Activated T-helper 2 cell treated with anti-CD3 and anti-CD28 coated beads, Interferon-gamma antibody, Interleukin-2, Interleukin-4, amounts not matched to agents 10 μg/mL and 5 μg/mL and 100 μg/mL, durations not matched to agents 14 hours and 24 hours and 36 hours (primary cell): ENCODE results near the gene CYB561D2. TPM values are rescaled to one million over a fixed set of nuclear protein-coding genes. Genes with fewer than 3 reads are reported as not detected.

Experiments used
- DNase-seq: peaks from one replicate; pipeline ENCODE4 v3.0.0; 2021; ENCODE audit warnings: low spot score
- H3K27ac Mint-ChIP-seq: one replicate; pipeline ENCODE4 v1.8.0; 2021; ENCODE audit warnings: mixed read lengths
- H3K27me3 Mint-ChIP-seq: one replicate; pipeline ENCODE4 v1.8.0; 2021; ENCODE audit warnings: low read depth, mixed read lengths
- H3K36me3 Mint-ChIP-seq: one replicate; pipeline ENCODE4 v1.8.0; 2021; ENCODE audit warnings: low read depth, mixed read lengths
- H3K4me1 Mint-ChIP-seq: one replicate; pipeline ENCODE4 v1.8.0; 2021; ENCODE audit warnings: low read depth, mixed read lengths
- H3K4me3 Mint-ChIP-seq: one replicate; pipeline ENCODE4 v1.8.0; 2021; ENCODE audit warnings: low read depth, mild to moderate bottlenecking, moderate library complexity, mixed read lengths
- H3K9me3 Mint-ChIP-seq: one replicate; pipeline ENCODE4 v1.8.0; 2021; ENCODE audit warnings: mixed read lengths
- intact Hi-C: fragments of 100-400 bp; cut with micrococcal nuclease; formaldehyde crosslinking; loops from one replicate; pipeline ENCODE4 v1.15.1; 2023
- total RNA-seq: library from RNA; stranded (reverse); gene quantifications from 2 replicates; pipeline ENCODE4 v1.2.3, GENCODE V29; 2022

CYB561D2 gene
- total RNA-seq, 1 donor from 2014 or later: 22.9 TPM

- Mint-ChIP-seq H3K27me3 (no peaks in the 10 kb centered on the region), H3K4me1 (peaks cover 6% of the 10 kb centered on the region), H3K36me3 (no peaks in the 10 kb centered on the region), H3K9me3 (no peaks in the 10 kb centered on the region), H3K27ac (no peak overlapping the region), H3K4me3 (no peak overlapping the region)
- DNase-seq: no peak
- intact Hi-C loops: no loop called here
These were observed 45.8 kb downstream of the CYB561D2 start for GRCh38 chr3:50396502-50396901.

DNA sequence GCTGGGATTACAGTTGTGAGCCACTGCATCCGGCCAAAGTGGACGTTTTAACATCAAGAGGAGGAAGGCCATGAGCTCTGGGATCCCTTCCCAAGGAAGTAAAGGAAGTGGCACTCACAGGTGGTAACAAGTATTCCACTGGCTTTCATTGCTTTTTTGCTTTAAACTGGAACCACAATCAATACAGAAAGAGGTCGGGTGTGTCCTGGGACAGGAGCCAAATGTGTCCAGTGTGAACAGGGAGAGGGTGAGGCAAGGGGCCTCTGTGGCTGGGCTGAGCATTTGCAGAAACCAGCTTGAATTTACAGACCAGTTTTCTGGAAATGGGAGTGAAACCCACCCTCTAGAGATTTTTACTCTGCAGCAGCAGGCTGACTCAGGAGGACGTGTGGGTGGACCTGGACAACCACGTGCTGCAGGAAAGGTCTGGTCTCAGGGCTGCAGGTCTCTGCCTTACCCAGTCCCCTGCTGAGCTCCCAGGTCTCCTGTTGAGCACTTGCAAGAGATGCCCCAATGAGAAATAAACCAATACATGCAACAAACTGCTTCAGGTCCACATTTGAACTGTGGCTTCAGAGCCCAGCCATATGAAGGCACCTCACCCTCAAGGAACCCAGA lies 51.4 kb downstream of the CYB561D2 start:
- Mint-ChIP-seq H3K4me1 (no peaks in the 10 kb centered on the region), H3K9me3 (no peaks in the 10 kb centered on the region), H3K36me3 (no peaks in the 10 kb centered on the region), H3K4me3 (no peak overlapping the region), H3K27ac (no peak overlapping the region), H3K27me3 (no peaks in the 10 kb centered on the region)
- intact Hi-C loops: no loop called here
- DNase-seq: no peak

Other genes with a start within 250 kb of the CYB561D2 start
- 0.11 and 0.21 TPM in 2 replicates for gene SEMA3F, start 195.5 kb upstream of the CYB561D2 start, total RNA-seq
- gene GNAT1, start 159.3 kb upstream of the CYB561D2 start, total RNA-seq: not detected in 2 replicates
- not detected in 2 replicates for gene SLC38A3, start 145.6 kb upstream of the CYB561D2 start, total RNA-seq
- 267 and 269 TPM in 2 replicates for gene GNAI2, start 114.7 kb upstream of the CYB561D2 start, total RNA-seq
- 0.30 and 0.68 TPM in 2 replicates for gene SEMA3B, start 81.7 kb upstream of the CYB561D2 start, total RNA-seq
- gene LSMEM2, start 71.8 kb upstream of the CYB561D2 start, total RNA-seq: not detected in 2 replicates
- gene IFRD2, start 58.4 kb upstream of the CYB561D2 start, total RNA-seq: 154 and 164 TPM in 2 replicates
- gene HYAL3, start 51.5 kb upstream of the CYB561D2 start, total RNA-seq: 10.8 TPM in 2 replicates
- 24.9 and 25.0 TPM in 2 replicates for gene NAA80, start 51.5 kb upstream of the CYB561D2 start, total RNA-seq
- gene HYAL1, start 47.3 kb upstream of the CYB561D2 start, total RNA-seq: 0.23 and 0.59 TPM in 2 replicates
- gene HYAL2, start 28.1 kb upstream of the CYB561D2 start, total RNA-seq: 14.9 and 15.2 TPM in 2 replicates
- gene TUSC2, start 22.6 kb upstream of the CYB561D2 start, total RNA-seq: 23.7 and 23.9 TPM in 2 replicates
- 71.2 and 74.2 TPM in 2 replicates for gene RASSF1, start 10.0 kb upstream of the CYB561D2 start, total RNA-seq
- 0.94 and 1.8 TPM in 2 replicates for gene ZMYND10, start 5.1 kb upstream of the CYB561D2 start, total RNA-seq
- 34.5 and 42.7 TPM in 2 replicates for gene NPRL2, start 87 bp upstream of the CYB561D2 start, total RNA-seq
- gene TMEM115, start 8.7 kb downstream of the CYB561D2 start, total RNA-seq: 17.8 and 19.2 TPM in 2 replicates
- 0.46 and 0.59 TPM in 2 replicates for gene CACNA2D2, start 152.8 kb downstream of the CYB561D2 start, total RNA-seq
- gene C3orf18, start 216.9 kb downstream of the CYB561D2 start, total RNA-seq: 35.2 and 37.2 TPM in 2 replicates
- 61.7 and 68.7 TPM in 2 replicates for gene HEMK1, start 218.7 kb downstream of the CYB561D2 start, total RNA-seq